Inferior parietal cortex (tissue), 1 donor: ENCODE data around the gene SPEF2.

ENCODE experiments used
- DNase-seq: peaks from one replicate; pipeline ENCODE4 v3.0.0-alpha.2; 2016; ENCODE audit errors: extremely low spot score

SPEF2 gene

GRCh38 chr5:35617435-35618303, at the start of gene SPEF2:
SPEF2 (plus strand) TSS chr5:35617863; CDS start chr5:35617998, 135 bp downstream.
- peak; percentile 83 for DNase-seq

- DNase-seq, result no peak
These were observed 42.1 kb upstream of the SPEF2 start for GRCh38 chr5:35575578-35575977.

- no peak for DNase-seq
These were observed 30.2 kb upstream of the SPEF2 start for GRCh38 chr5:35587419-35587818.

GRCh38 chr5:35593338-35593737, 24.3 kb upstream of the SPEF2 start:
- DNase-seq, result no peak

GRCh38 chr5:35598707-35599370, 18.8 kb upstream of the SPEF2 start:
- DNase-seq, result no peak

GRCh38 chr5:35600591-35600990, 17.1 kb upstream of the SPEF2 start:
- DNase-seq, result no peak

GRCh38 chr5:35608881-35609779, 8.5 kb upstream of the SPEF2 start:
- no peak for DNase-seq

GRCh38 chr5:35617060-35617434, 616 bp upstream of the SPEF2 start:
- DNase-seq, result no peak

- DNase-seq, result no peak
These were observed 607 bp downstream of the SPEF2 start for GRCh38 chr5:35618304-35618636.

GRCh38 chr5:35618781-35619180, 1.1 kb downstream of the SPEF2 start:
- no peak for DNase-seq

- DNase-seq, result no peak
These were observed 5.3 kb downstream of the SPEF2 start for GRCh38 chr5:35622974-35623373.

- no peak for DNase-seq
These were observed 6.3 kb downstream of the SPEF2 start for GRCh38 chr5:35623991-35624390.

- no peak for DNase-seq
These were observed 8.4 kb downstream of the SPEF2 start for GRCh38 chr5:35626108-35626507.

- DNase-seq, result no peak
These were observed 8.9 kb downstream of the SPEF2 start for GRCh38 chr5:35626553-35626952.

GRCh38 chr5:35634326-35634725, 16.7 kb downstream of the SPEF2 start:
- no peak for DNase-seq

- no peak for DNase-seq
These were observed 23.0 kb downstream of the SPEF2 start for GRCh38 chr5:35640623-35641022.

GRCh38 chr5:35644543-35644942, 26.9 kb downstream of the SPEF2 start:
- DNase-seq, result no peak

GRCh38 chr5:35647128-35647527, 29.5 kb downstream of the SPEF2 start:
- DNase-seq, result no peak

GRCh38 chr5:35647712-35648111, 30.0 kb downstream of the SPEF2 start:
- no peak for DNase-seq

GRCh38 chr5:35651002-35651756, 33.5 kb downstream of the SPEF2 start:
- DNase-seq, result peak; percentile 51

GRCh38 chr5:35656721-35657120, 39.1 kb downstream of the SPEF2 start:
- DNase-seq, result peak; percentile 33

- no peak for DNase-seq
These were observed 40.2 kb downstream of the SPEF2 start for GRCh38 chr5:35657877-35658276.
